Thoracic aorta (tissue), 2 donors: ENCODE measurements around the gene XPC. TPM values are rescaled to one million over a fixed set of nuclear protein-coding genes. Genes with fewer than 3 reads are reported as not detected.

ENCODE experiments used
- ATAC-seq: fragments of 150-250 bp; one replicate; pipeline ENCODE4 v1.8.0; 2017; ENCODE audit warnings: low read depth; ENCODE audit not compliant: insufficient number of reproducible peaks, low FRiP score
- DNase-seq: peaks from one replicate; pipeline ENCODE4 v3.0.0-alpha.2; 2020; ENCODE audit warnings: low spot score
- H3K27ac ChIP-seq, 2 donors: fragments of 200-600 bp; sonication (generic); 1 replicate in 1 of 2; 2 replicates in 1 of 2; pipeline ENCODE4 v1.5.1; 2016; ENCODE audit warnings: mild to moderate bottlenecking in 2 of 2, moderate library complexity in 2 of 2
- H3K27me3 ChIP-seq: fragments of 200-600 bp; sonication (generic); replicated peaks from 2 replicates; pipeline ENCODE4 v1.6.0; 2016; ENCODE audit warnings: mild to moderate bottlenecking; ENCODE audit not compliant: insufficient read depth
- H3K36me3 ChIP-seq: fragments of 200-600 bp; sonication (generic); one replicate; pipeline ENCODE4 v1.5.1; 2016
- H3K4me1 ChIP-seq, 2 donors: fragments of 200-600 bp; sonication (generic); 1 replicate in 1 of 2; 2 replicates in 1 of 2; pipeline versions ENCODE4 v1.5.1 to v1.6.0; 2016; ENCODE audit warnings: low read depth in 2 of 2, mild to moderate bottlenecking in 1 of 2; ENCODE audit not compliant: control insufficient read depth in 1 of 2
- H3K4me3 ChIP-seq: fragments of 200-600 bp; sonication (generic); 2 replicates; pipeline ENCODE4 v1.5.1; 2016; ENCODE audit warnings: mild to moderate bottlenecking
- H3K9me3 ChIP-seq: fragments of 200-600 bp; sonication (generic); 2 replicates; pipeline ENCODE4 v1.5.1; 2016
- total RNA-seq, 2 donors: library from RNA; depleted of rRNA; stranded (reverse); fragments of >200 nt; gene quantifications; one replicate each; pipeline versions ENCODE4 v1.1.0 to v1.2.3, GENCODE V29; 2016
- TF ChIP-seq, protein P1 (sequence below): fragments of 200-600 bp; sonication (generic); IDR thresholded peaks from one replicate; pipeline ENCODE4 v1.5.1; 2019; ENCODE audit warnings: antibody characterized with exemption

XPC gene
- total RNA-seq, 2 donors from 2014 or later: 49.2 to 57.1 TPM

DNA sequence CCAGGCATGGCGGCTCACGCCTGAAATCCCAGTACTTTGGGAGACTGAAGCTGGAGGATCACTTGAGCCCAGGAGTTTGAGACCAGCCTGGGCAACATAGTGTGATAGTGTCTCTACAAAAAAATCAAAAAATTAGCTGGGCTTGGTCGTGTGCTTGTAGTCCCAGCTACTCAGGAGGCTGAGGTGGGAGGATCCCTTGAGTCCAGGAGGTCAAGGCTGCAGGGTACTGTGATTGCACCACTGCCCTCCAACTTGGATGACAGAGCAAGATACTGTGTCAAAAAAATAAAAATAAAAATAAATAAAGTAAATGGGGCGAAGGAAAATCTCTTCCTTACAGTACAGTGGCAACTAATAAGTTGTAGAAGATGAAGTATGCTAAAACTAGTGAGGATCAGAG, 29.8 kb upstream of the XPC start:
- Histone ChIP-seq H3K36me3 (no peaks in the 10 kb centered on the region), H3K27me3 (no peaks in the 10 kb centered on the region), H3K4me3 (no peak overlapping the region), H3K27ac (no peak overlapping the region), H3K4me1 (peaks cover 10 to 17% of the 10 kb centered on the region in 2 donors), H3K9me3 (no peaks in the 10 kb centered on the region)
- DNase-seq: no peak
- ATAC-seq: no peak
- TF ChIP-seq, protein P1, sequence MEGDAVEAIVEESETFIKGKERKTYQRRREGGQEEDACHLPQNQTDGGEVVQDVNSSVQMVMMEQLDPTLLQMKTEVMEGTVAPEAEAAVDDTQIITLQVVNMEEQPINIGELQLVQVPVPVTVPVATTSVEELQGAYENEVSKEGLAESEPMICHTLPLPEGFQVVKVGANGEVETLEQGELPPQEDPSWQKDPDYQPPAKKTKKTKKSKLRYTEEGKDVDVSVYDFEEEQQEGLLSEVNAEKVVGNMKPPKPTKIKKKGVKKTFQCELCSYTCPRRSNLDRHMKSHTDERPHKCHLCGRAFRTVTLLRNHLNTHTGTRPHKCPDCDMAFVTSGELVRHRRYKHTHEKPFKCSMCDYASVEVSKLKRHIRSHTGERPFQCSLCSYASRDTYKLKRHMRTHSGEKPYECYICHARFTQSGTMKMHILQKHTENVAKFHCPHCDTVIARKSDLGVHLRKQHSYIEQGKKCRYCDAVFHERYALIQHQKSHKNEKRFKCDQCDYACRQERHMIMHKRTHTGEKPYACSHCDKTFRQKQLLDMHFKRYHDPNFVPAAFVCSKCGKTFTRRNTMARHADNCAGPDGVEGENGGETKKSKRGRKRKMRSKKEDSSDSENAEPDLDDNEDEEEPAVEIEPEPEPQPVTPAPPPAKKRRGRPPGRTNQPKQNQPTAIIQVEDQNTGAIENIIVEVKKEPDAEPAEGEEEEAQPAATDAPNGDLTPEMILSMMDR: no peak

DNA sequence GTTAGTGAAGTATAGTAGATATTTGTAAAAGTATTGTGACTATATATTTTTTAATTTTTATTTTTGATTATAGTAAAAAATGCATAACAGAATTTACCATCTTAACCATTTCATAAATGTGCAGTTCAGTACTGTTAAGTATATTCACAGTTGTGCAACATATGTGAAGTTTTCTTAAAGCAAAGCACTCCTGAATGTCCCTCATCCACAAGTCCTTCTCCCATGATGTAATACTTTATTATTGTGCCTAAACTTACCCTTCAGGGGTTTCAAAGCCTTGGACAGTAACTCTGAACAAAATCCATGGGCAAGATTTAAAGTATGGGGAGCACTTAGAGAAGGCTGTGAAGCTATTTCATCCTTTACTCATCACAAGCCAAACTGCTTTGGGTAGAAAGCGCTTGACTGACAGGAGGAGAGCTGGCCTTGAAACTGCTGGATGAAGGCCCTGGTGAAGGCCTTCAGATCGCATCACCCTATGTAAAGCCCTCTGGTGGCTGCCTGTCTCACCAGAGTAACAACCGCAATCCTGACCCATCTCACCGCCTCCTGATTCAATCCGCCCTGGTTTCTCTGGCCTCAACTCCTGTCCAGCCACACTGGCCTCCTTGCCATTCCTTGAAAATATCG, 28.3 kb upstream of the XPC start:
- no peak for DNase-seq
- Histone ChIP-seq H3K27ac (no peak overlapping the region), H3K4me3 (no peak overlapping the region), H3K9me3 (no peaks in the 10 kb centered on the region), H3K27me3 (no peaks in the 10 kb centered on the region), H3K36me3 (no peaks in the 10 kb centered on the region), H3K4me1 (peaks cover 10 to 17% of the 10 kb centered on the region in 2 donors)
- no peak for ATAC-seq
- TF ChIP-seq, protein P1: no peak

DNA sequence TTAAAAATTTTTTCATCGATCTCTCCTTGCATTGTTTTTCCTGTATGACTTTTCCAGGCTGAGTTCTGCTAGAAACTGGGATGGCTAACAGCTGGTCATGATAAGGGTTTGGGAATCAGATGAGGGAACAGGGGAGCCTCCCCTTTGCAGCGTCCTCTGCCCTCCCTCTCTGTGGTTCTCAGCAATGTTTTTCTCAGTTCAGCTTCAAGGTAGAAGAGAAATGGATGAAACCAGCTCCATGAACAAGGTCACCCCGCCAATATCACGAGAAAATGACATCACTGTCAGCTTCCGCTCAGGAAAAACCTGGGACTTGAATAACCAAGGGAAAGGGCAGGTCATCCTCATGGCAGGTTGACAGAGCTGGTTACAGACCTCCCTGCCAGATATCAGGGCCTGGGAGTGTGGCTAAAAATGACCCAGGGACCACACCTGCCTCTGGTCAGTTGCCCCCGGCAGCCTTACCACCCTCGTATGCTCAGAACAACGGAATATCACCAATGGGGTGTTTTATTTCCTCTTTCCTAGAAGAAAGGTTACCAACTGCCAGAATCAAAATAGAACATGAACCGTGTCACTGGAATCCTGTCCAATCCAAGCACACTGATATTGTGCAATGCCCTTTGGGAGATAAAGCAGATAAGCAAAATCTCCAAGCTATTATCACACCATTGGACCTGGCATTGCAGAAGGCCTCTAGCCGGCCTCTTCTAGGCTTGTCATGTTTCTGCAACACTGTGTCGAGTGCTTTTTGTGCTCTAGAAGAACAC, 26.3 kb upstream of the XPC start:
- ATAC-seq: peak; percentile 8
- TF ChIP-seq, protein P1: no peak
- H3K36me3 ChIP-seq: no peaks in the 10 kb centered on the region
- H3K27ac ChIP-seq: peak overlapping the region in 1 of 2 donors; percentile 28
- H3K4me3 ChIP-seq: peak overlapping the region; percentile 36
- H3K27me3 ChIP-seq: no peaks in the 10 kb centered on the region
- no peaks in the 10 kb centered on the region for H3K9me3 ChIP-seq
- peaks cover 10 to 17% of the 10 kb centered on the region in 2 donors for H3K4me1 ChIP-seq
- DNase-seq: no peak

DNA sequence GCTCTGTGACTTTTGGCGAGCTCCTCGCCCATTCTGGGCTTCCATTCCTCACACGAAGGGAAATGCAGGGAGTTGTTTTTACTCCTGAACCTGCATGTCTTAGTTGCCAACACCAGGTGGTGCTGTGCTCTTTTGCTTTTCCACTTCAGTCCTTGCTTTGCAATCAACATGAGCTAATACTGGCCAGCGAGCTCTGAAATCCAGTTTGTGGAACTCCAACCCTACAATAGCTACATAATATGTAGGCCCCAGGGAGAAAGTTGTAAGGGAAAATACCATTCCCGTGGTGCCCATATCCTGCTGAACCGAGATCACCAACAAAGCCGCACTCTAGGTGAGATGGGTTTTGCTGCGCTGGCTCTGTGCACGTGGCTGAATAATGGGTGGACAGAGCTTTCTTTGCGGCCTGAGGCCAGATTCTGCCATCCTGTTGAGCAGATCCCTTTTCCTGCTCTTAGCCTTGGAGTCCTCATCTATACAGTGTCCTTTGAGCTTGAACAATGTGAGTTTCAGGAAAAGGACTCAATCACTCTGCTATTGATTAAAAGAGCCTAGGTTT, 25.2 kb upstream of the XPC start:
- no peak for DNase-seq
- Histone ChIP-seq H3K4me1 (peaks cover 10 to 17% of the 10 kb centered on the region in 2 donors), H3K27ac (no peak overlapping the region), H3K9me3 (no peaks in the 10 kb centered on the region), H3K36me3 (no peaks in the 10 kb centered on the region), H3K4me3 (no peak overlapping the region), H3K27me3 (no peaks in the 10 kb centered on the region)
- TF ChIP-seq, protein P1: peak; percentile 78
- ATAC-seq: no peak

DNA sequence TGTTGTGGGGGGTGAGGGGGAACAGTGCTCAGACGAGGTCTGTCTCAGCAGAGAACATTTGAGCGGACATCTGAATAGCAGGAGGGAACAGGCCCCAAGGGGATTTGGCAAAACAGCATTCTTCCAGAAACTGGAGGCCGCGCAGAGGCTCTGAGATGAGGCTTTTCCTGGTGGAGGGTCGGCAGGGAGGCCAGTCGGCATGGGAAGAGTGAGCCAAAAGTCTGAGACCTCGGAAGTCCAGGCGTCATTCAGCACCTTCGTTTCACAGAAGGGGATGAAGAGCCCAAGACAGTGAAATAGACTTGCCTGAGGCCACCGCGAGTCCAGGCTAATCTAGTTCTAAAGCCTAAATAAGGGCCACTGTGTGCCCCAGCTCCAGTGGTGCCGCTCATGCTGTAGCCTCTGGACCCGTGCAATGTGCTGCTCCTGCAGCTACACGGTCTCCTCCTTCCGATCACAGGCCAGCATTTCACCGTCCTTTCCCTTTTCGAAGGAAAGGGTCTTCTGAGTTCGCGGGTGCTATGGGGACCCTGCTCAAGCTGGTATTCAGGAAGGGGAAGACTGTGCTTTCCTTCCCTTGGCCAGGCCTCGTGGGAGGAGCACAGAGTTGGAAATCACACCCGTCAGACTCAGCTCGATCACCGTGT, 24.6 kb upstream of the XPC start:
- no peak for DNase-seq
- no peak for ATAC-seq
- H3K9me3 ChIP-seq: no peaks in the 10 kb centered on the region
- no peak overlapping the region for H3K4me3 ChIP-seq
- TF ChIP-seq, protein P1: no peak
- H3K36me3 ChIP-seq: no peaks in the 10 kb centered on the region
- H3K27me3 ChIP-seq: no peaks in the 10 kb centered on the region
- H3K4me1 ChIP-seq: peaks cover 10 to 17% of the 10 kb centered on the region in 2 donors
- H3K27ac ChIP-seq: no peak overlapping the region
